GM18520 (cell line): ENCODE measurements around the gene CCDC170.
"Not testable (repeated sequence)": the region's sequence is repeated elsewhere in the genome, so short reads cannot be mapped to it uniquely, and the experiment has no call there.

ENCODE experiments used
- ATAC-seq: cut with Tn5 transposase; IDR thresholded peaks from one replicate; pipeline ENCODE4 v1.9.1; 2021; ENCODE audit not compliant: unreplicated experiment

CCDC170 gene

DNA sequence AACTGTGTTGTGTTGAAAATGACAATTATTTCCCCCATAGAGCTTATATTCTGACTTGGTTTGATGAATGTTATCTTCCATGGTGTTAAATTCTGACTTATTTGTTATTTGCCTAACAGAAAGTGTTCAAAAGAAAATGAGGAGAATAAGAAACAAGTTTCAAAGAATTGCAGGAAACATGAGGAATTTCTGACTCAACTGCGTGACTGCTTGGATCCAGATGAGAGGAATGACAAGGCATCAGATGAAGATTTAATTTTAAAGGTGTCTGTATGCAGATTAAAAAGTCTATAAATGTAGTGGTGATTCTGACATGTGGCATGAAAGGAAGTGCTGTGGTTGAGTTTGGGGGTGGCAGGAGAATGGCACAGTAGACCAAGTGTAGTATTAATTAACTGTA lies 50.6 kb downstream of the CCDC170 start:
- no peak for ATAC-seq

DNA sequence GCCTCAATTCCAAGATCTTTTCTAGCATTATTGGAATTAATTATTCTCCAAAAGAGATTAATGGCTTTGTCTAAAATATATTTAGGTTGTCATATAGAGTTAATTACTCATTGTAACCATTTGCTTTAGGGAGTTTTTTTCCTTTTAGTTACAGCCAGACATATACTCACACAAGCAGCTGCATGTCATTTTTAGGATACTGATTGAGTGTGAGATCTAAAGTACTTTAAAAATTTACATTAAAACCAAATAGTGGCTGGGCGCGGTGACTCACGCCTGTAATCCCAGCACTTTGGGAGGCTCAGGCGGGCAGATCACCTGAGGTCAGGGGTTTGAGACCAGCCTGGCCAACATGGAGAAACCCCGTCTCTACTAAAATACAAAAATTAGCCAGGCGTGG lies 51.1 kb downstream of the CCDC170 start:
- not testable (repeated sequence) for ATAC-seq

DNA sequence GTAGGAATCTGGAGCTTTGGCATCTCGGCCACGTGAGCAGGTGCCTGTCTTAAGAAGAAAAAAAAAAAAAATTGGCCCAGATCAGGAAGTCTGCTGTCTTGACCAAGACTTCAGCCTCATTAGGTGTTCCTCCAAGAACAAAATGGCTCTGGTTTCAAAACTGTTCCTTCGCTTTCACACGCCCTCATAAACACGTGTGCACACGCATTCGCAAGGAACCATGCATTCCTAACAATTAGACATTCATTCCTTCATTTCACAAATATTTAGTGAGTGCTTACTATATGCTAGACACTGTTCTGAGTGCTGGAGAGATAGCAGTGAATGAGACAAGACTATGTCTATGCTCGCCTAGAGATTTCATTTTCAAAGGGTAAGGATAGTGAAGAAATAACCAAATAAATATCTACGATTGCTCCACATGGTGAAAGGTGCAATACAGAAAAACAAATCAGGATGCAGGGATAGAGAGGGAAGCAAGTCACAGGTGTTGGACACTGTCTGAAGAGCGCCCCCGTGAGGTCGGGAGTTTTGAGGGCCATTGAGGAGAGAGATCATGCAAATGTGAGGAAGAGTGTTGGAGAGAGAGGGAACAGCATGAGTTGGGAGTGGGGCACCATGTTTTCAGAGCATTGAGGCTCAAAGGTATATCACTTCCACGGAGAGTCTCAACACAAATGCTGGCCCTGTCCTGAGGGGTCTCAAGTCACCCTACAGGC lies 53.3 kb downstream of the CCDC170 start:
- ATAC-seq, result no peak

DNA sequence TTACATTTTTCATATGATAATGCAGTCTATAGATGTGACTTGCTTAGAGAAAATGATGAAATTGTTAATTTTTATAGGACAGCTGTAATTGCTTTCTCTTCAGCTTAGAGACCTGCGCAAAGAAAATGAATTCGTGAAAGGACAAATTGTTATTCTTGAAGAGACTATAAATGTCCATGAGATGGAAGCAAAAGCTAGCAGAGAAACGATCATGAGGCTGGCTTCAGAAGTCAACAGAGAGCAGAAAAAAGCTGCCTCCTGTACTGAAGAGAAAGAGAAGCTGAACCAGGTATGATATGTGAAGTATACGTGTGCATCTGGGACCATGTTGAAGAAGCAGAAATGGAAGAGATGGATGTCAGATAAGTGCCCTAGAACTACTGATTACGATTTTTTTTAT lies 54.4 kb downstream of the CCDC170 start:
- ATAC-seq, result no peak

DNA sequence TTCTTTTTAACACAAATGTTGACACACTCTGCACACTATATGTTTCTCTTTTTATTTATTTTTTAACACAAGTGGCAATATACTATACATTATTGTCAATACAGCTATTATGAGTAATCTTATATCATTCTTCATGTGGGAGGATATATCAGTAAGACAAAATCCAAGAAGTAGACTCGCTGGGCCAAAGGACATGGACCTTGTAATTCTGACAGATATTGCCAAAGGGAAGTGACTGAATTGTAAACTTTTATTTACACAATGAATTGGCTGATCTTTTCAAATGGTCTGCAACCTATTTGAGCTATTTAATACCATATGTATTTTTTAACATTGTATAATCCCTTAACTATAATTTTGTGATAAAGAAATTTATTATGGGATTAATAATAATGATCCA lies 56.0 kb downstream of the CCDC170 start:
- ATAC-seq, result no peak

DNA sequence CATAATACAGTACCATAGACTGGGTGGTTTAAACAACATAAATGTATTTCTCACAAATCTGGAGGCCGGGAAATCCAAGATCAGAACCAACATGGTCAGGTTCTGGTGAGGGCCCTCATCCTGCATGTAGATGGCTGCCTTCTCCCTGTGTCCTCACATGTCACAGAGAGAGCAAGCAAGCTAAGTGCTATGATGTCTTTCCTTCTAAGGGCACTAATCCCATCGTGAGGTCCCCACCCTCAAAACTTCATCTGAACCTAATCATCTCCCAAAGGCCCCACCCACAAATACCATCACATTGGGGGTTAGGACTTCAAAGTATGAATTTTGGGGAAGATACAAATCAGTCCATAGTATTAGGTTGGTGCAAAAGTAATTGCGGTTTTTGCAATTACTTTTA lies 56.8 kb downstream of the CCDC170 start:
- ATAC-seq, result no peak

DNA sequence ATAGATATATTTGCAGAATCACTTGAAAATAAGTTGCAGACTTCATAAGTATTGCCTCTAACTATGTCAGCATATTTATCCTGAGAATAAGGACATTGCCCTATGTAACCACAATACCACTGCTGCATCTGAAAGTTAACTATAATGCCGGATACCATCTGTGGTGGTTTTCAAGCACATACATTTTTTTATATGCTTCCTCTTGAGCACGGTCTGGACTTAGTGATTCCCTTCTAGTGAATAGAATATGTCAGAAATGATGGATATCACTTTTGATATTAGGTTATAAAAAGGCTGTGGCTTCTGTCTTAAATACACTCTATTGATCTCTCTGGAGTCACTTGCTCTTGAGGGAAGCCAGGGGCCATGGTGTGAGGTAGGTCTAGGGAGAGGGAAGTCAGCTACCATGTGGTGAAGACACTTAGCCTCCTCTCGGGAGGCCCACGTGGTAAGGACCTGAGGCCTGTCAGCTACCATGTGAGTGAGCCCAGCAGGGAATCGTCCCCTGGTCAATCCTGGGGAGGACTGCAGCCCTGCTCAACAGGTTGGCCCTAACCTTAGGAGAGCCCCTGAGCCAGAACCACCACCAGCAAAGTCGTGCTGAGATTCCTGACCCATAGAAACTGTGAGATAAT lies 57.5 kb downstream of the CCDC170 start:
- ATAC-seq, result no peak

DNA sequence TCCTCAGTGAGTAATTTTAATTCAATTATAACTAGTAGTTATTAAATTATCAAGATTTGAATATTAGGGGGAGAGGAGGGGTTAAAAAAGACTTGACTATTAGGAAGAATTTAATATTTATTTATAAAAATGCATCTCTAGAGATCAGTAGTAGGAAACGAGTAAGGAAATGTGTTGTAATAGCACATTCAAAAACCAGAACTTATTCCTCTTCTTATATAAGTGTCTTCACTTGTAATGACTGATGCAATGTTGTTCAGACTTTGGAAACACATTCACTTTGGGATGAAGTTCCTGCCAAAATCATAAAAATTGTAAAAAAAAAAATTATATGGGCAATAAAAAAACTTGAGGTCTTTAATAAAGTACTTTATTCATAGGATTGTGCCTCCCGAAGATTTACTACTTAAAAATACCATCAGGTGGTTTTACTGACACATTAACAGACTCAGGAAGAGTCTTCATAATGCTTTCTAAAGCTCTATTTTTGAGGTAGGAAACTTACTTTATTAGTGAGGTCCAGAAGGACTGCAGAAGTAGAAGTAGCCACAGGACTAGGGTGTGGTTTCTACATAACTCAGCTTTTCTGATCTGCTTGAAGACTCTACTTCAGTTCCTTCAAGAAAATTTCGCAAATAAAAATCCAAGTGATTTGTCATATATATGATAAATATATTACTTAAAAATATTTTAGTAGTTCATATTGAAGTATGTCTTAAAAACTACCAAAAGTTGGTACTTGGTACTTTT lies 59.8 kb downstream of the CCDC170 start:
- no peak for ATAC-seq

DNA sequence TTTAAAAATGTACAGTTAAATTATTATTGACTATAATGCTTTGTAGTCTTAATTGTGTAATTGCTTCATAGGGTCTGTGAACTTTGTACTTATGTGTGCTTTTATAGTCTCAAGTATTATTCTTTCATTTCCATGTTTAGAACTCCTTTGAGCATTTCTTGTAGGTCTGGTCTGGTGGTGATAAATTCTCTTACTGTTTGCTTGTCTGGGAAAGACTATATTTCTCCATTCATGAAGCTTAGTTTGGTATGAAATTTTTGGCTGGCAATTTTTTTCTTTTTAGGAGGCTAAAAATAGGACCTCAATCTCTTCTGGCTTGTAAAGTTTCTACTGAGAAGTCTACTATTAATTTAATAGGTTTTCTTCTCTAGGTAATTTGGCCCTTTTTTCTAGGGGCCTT lies 67.4 kb downstream of the CCDC170 start:
- ATAC-seq, result no peak

DNA sequence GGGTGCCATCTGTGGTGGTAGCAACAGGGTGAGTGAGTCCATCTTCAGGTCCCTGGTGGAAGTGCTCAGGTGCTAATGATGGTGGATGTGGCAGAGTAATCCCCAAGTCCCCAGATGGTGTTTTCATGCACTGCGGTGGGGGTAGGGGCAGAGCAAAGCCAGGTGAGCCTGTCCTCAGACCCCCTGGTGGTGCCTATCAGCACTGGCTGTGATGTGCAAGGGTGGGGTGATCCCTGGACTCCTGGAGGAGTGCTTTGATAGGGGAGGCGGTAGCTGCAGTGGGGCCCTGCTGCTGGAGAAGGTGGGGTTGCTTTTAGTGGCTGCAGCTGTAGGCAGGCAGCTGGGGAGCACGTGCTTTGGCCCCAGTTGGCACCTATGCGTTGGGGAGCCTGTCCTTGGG lies 70.8 kb downstream of the CCDC170 start:
- no peak for ATAC-seq

DNA sequence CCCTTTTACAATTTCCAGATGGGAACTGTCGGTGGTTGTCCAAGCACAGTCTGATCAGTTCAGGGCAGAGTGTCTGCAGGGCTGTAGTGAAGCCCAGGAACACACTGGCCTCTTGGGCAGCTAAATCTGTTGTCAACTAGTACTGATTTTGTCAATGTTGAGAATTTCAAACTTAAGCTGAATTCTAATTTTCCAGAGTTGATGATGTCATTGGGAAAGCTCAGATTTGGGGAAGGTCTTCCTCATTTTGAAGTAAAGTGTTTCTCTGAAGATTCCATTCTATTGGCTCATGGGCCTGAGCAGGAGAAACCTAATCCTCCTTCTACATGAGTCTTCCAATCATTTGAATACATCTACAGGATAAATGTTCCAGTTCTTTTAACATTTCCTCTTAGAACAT lies 72.1 kb downstream of the CCDC170 start:
- ATAC-seq, result no peak

DNA sequence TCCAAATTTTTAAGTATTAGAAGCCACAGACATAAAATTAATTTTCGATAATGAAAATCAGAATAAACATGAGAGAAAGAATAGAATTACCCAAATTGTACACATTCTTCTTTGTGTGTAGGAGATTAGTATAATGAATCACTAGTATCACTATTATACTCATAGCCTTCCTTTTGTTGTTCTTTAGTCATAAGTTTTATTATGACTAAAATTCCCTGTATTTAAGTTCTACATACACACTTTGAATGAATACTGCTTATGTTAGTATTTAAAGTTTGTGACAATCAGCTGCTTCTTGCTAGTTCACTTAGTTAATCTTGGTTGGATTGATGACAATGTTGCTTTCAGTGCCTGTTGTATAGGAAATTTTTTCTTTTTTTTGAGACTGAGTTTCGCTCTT lies 72.7 kb downstream of the CCDC170 start:
- no peak for ATAC-seq

DNA sequence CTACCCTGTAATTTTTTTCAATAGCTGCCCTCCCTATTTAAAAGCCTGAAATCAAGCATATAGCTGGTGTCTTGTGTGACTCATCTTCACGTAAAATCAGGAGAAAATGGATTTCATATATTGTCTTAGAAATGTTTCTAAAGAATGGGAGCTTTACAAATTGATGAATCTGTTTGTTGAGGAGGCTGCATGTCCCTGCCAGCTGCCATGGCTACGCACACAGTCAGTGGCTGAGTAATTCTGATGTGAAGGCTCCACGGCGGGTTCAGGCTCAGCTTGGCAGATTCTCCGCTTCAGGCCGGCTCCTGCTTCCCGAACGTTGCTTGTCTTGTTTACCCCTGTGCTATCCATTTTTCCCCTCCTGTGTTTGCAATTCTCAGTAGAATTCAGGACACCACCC lies 82.8 kb downstream of the CCDC170 start:
- no peak for ATAC-seq

DNA sequence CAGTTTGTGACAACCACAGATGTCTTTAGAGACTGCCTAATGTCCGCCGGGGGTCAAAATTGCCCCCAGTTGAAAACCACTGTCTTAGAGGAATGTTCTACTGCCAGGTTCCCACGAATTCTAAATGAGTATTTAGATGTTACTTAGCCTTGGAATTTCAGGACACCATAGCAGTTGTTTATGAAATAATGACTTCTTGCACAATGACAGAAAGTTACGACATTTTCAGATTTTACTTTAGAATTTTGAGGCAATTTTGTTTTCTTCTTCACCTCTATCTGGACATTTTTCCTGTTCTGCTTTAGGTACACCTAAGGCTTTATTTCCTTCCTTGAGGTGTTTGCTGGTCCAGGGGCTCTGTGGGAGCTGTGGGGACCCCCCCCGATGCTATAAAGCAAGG lies 83.4 kb downstream of the CCDC170 start:
- ATAC-seq, result no peak

DNA sequence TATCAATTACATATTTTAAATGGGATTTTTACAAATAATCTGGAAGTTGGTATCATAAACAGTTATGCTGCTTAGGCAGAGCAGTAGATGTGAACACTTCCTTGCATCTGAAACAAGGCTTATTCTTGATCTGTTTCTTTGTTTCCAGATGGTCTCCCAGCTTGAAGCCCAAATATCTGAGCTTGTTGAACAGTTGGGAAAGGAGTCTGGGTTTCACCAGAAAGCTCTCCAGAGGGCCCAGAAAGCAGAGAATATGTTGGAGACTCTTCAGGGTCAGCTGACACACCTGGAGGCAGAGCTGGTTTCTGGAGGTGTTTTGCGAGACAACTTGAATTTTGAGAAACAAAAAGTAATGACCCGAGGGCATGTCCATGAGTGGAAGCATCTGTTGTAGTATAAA lies 91.9 kb downstream of the CCDC170 start:
- ATAC-seq, result no peak

DNA sequence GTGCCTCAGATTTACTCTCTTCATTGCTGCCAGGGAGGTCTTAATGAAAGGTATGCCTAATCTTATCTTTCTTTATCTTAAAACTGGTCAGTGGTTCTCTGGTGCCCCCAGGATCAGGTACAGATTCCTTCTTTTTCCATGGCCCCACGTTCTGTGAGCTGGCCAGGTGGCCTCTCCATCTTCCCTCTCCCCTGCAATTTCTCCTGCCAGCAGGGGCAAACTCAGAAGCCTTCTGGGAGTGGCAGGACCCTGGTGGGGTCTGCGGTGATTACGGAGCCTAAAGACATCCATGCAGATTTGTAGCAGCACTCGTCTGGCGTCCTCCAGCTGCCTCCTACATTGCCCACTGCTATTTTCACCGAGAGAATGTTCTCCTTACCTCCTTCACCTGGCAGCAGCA lies 95.8 kb downstream of the CCDC170 start:
- no peak for ATAC-seq

DNA sequence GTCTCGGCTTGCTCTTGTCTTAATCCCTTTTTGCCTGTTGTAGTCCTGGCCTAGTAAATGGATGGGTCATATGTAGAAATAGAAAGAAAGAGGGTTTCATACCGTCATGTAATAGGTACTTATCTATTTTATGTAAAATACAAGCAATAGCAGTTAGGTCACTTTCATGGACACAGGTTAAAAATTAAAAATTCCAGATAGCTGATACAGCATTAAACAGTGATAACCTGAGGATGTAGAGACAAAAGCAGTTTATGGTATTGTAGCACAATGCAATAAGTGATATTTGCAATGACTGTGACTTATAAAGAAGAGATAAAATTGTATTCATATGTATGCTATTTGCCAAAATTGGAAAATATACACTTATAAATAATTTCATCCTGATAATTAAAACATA lies 96.9 kb downstream of the CCDC170 start:
- ATAC-seq, result no peak

DNA sequence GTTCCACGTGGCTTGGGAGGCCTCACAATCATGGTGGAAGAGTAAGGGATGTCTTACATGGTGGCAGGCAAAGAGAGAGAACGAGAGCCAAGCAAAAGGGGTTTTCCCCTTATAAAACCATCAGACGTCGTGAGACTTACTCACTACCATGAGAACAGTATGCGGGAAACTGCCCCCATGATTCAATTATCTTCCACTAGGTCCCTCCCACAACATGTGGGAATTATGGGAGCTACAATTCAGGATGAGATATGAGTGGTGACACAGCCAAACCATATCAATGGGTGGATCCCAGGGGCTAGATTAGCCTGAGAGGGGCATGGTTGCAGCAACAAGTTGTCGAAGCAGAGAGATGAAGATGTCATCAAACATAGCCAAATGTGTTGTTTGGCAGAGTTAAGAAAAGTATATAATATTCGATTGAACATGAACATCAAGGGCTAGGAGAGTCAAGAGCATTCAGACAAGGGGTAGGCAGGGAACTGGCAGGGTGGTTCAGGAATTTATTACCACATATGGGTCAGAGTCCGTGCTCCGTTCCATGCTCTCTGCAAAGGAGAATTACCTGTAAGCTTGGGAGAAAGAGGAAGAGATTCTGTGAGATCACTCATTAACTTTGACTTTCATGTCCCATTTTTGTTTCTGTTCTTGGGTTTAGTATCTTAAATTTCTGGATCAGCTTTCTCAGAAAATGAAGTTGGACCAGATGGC lies 98.8 kb downstream of the CCDC170 start:
- no peak for ATAC-seq

DNA sequence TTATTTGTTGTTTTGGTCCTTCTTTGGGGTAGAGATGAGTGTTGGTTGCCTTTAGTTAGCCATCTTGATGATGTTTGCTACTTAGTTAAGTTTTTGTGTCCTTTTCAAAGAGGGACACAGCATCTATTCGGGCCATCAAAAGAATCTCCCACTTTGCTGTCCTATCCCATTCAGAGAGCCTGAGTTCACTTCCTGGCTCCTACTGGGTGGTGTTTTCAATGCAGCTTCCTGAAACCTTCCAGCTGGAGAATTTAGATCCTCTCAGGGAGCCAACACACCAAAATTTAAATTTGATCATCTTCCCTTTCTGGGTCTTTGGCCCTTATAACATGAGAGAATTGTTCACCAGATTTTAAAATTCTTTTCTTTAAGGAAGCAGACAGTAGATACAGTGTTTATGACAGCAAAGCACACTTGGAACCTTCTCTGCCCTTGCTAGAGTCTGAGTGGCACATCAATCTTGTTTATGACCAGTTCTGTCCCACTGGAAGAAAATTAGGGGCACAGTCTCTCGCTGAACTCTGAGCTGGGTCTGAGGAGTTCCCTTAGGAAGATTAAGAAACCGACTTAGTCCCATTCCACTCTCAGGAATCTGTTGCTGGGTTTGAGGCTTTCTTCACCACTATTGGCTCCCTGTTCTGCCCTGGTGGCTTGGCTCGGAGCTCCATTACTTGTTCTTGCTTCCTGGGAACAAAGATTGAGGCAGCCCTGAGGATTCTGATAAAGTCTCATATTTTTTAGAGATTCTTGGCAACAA lies 115.5 kb downstream of the CCDC170 start:
- ATAC-seq, result no peak

DNA sequence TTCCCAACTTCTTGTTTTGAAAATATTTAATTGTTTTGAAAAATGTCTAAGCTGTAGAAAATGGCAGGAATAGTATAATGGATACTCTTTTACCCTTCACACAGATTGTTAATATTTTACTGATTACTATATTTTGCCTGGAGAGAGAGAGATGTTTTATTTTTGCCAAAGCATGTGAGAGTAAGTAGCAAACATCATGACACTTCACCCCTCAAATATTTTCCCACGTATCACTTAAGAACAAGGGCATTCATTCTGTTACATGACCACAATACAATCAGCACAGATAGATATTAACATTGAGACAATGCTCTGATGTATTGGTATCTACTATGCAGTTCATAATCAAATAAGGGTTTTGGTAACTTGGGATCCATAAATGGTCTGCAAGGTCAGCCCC lies 116.5 kb downstream of the CCDC170 start:
- ATAC-seq, result no peak

DNA sequence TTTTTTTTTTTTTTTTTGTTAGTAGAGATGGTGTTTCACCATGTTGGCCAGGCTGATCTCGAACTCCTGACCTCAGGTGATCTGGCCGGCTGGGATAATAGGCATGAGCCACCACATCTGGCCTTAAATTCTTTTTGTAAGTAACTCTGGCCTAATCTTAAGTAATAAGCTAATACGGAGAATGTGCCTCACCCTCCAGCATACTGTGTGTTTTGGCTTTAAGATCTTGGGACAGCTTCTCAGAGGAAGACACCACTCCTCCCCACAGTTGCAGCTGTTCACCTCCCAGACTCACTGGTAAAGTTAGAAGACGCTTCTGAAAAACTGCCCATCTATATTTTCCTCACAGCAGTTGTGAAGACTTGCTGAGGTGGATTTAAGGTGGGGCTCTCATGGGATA lies 120.8 kb downstream of the CCDC170 start:
- no peak for ATAC-seq
